Islet of Langerhans (tissue), 1 donor: ENCODE measurements around the gene ZC3H10.

Experiments used
- FAIRE-seq: peaks from one replicate; lab custom pipeline; 2011; peaks lifted over from hg19 to GRCh38; lab: Jason Lieb, UNC

Gene ZC3H10

DNA sequence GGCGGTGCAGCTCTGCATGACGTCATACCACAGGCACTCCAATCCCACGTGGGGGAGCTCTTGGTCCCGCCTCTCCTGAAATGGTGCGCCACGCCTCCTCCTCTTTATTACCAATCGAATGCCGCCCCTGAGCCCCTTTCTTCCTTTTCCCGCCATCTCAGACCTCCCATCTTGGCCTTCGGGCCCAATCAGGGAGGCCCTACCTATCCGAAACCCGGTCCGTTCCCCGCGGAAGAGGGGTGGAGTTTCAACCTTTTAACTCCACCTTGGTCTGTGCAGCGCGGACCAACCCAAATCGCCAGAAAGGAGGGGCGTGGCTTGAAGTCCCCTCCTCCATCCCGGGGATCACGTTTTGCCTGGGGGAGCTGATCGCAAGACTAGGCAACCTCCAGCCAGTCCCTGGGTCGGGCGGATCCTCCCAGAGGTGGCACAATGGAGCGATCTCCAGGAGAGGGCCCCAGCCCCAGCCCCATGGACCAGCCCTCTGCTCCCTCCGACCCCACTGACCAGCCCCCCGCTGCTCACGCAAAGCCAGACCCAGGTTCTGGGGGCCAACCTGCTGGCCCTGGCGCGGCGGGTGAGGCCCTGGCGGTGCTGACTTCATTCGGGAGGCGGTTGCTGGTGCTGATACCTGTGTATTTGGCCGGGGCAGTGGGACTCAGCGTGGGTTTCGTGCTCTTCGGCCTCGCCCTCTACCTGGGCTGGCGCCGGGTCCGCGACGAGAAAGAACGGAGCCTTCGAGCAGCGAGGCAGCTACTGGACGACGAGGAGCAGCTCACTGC lies 10.0 kb downstream of the ZC3H10 start, which contains the start of gene ESYT1:
Gene ESYT1 (plus strand): TSS at position 380 of the 782 bp plus-strand sequence. CDS start 53 bp downstream, at position 433.
- peak; percentile 65 for FAIRE-seq

DNA sequence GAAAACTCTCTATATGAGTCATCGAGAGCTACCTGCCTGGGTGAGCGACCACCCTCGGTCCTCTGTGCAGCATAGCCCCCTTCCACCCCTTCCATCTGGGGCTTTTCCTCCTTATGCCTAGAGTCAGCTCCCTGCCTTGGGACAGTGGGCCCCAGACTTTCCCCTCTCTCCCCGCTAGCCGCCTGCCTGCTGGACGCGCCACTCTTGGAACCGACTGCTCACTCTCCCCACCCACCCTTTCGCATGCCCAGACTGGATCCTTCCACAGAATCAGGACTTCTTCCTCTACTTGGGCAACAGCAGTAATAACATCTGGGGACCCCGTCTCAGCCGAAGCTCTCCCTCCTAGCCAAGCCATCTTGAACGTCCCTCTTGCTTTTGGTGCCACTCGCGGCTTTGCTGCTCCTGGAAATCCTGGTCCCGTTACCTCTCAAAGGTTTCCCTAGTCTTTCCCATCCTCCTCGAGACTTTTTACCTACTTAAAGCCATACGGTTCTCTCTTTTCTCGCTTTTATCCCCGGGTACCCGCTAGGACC lies 10.7 kb downstream of the ZC3H10 start:
- FAIRE-seq, result no peak

DNA sequence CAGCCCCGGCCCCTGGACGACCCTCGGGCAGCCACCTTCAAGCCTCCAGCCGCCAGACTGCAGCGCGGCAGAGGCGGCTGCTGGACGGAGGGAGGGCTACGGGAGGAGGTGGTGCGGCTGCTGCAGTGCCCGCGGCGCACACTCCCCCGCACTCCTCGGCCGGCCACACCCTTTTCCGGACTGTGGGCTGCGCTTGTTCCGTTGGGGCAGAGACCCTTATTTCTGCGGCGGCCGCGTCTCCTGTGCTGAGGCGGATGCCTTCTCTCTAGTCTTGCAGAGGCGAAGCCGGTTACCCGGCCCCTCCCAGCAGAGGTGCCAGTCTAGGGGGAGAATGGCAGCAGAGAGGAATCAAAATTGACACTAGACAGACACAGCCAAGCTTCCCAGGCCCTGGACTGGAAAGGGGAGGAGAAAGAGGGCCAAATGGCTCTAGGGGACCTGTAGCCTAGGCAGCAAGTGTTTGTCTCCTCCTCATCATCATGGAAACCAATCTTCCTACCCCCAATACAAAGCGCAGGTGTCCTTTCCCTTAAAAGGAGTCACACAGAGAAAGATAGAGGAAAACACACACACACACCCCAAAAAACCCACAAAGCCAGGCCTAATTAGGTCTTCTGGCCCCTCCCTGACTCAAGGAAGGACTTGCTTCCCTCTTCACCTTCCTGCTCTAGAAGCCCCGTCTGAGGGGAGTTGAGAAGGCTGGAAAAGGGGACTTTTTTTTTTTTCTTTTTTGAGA lies 11.3 kb downstream of the ZC3H10 start:
- FAIRE-seq, result no peak

DNA sequence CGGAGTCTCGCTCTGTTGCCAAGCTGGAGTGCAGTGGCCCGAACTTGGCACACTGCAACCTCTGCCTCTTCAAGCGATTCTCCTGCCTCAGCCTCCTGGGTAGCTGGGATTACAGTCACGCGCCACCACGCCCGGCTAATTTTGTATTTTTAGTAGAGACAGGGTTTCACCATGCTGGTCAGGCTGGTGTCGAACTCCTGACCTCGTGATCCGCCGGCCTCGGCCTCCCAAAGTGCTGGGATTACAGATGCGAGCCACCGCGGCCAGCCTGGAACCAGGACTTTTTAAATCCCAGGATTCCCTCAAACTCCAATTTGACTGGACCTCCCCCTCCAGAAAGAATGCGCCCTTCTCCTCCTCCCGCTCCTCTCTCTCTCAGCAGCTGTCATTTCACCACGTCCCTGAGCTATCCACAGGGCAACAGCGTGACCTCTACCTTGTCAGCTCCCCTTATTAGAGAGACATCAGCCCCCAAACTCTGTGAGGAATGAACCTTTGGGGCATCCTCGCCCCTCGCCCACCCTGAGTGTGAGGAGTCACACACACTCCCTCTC lies 12.0 kb downstream of the ZC3H10 start:
- FAIRE-seq, result no peak

DNA sequence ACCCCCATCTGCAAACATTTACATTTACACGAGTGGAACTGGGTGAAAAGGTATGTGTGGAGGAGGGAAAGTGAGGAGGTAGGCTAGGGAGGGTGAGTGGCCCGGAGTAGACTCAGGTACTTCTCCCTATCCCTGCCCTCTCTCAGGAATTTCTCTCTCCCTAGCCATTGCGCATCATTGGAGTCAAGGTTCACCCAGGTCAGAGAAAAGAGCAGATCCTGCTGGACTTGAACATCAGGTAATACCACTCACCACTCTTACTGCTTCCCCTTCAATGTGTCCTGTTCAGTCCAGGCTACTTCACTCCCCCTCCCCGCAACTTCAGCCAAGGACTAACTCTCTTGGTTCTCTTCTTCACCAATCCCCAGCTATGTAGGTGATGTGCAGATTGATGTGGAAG lies 12.8 kb downstream of the ZC3H10 start:
- FAIRE-seq, result no peak

DNA sequence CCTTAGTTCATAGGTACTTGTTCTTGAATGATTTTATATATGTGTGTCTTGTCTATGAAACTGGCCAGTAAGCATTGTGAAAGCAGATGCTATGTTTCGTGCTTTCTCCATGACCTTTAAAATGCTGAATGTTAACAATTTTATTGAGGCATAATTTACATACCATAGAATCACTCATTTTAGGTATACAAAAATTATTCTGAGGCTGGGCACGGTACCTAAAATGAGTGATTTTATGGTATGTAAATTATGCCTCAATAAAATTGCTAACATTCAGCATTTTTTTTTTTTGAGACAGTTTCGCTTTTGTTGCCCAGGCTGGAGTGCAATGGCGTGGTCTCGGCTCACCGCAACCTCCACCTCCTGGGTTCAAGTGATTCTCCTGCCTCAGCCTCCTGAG lies 16.8 kb downstream of the ZC3H10 start:
- no peak for FAIRE-seq

DNA sequence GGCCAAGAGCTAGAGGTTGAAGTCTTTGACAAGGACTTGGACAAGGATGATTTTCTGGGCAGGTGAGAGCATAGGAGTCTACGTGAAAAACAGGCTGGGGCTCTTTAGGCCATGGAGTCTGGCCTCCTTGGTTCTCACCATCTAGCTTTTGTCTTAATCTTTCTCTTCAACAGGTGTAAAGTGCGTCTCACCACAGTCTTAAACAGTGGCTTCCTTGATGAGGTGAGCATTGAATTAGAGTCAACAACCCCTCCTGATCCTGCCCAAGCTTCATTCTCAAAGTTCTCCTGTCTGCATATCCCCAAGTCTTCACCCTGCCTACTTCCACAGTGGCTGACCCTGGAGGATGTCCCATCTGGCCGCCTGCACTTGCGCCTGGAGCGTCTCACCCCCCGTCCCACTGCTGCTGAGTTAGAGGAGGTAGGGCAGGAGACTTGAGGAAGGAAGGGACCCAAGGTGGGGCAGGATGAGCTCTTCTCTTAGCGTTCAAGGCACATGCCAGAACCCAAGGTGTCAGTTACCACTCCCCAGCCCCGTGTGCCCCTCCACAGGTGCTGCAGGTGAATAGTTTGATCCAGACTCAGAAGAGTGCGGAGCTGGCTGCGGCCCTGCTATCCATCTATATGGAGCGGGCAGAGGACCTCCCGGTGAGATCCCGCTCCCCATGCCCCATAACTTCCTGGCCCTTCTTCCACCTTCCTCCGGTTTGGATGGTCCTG lies 19.9 kb downstream of the ZC3H10 start:
- FAIRE-seq, result no peak

DNA sequence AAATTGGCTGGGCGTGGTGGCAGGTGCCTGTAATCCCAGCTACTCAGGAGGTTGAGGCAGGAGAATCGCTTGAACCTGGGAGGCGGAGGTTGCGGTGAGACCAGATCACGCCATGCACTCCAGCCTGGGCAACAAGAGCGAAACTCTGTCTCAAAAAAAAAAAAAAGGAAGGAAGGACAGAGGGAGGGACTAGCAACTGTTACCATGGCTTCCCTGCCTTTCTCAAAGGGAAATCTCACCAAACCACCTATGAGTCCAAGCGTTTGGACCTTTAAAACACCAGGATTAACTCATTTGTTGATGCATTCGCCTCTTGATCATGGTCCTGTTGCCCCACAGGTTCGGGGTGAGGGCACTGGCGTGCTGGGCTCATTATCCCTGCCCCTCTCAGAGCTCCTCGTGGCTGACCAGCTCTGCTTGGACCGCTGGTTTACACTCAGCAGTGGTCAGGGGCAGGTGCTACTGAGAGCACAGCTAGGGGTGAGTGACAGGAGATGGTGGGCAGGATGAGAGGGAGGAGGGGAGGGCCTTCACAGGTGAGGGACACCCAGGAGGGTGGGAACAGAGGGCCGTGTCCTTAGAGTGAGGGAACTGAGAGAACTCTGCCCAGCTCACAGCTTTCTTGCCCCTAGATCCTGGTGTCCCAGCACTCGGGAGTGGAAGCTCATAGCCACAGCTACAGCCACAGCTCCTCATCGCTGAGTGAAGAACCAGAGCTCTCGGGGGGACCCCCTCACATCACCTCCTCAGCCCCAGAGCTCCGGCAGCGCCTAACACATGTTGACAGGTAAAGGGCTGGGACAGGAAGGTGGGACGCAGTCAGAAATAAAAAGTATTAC lies 24.1 kb downstream of the ZC3H10 start:
- no peak for FAIRE-seq

DNA sequence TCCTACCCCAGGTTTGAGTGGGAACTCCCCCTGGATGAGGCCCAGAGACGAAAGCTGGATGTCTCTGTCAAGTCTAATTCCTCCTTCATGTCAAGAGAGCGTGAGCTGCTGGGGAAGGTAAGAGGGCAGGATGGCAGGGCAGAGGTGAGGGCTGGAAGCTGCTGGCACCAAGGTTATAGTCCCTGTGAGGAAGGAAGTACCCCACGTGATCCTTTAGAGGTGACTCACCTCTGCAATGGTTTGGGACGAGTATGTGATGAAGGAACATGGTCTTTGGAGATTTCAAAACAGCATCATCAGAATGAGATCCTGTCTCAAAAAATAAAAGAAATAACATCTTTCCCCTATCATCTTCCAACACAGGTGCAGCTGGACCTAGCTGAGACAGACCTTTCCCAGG lies 25.2 kb downstream of the ZC3H10 start:
- no peak for FAIRE-seq

DNA sequence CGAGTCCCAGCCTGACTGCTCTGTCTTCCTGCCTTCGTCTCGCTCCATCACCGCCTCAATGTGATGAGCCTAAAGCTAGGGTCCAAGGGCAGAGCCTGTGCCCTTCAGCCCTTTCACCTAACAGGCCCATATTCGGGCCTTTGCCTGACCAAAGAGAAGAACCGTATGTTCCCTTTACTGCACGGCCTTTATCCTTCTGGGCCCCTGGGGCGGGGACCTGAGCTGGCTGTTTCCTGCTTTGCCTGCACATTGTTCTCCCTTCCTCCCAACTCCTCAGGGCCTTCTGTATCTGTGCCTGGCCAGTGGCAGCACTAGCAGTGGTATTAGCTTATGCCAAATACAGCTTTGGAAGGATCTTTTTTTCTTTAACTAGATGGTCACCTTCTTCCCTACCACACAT lies 25.8 kb downstream of the ZC3H10 start:
- no peak for FAIRE-seq

DNA sequence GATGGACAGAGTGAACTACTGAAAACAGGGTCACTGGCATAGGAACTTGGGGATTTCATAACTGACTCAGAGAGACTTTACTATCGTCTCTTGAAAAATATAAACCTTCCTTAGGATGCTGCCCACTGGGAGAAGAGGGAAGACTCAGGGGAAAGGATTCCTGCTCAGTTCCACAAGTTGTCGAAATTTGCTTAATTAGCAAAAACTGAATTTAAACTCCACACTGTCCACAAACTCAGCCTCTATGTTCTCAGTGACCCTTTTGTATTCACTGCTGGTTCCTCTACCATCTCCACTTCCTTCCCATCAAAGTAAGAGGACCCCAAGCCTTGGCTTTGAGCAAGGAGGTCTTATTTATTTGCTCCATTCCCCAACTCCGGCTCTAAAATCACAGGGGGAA lies 27.2 kb downstream of the ZC3H10 start:
- FAIRE-seq, result no peak

DNA sequence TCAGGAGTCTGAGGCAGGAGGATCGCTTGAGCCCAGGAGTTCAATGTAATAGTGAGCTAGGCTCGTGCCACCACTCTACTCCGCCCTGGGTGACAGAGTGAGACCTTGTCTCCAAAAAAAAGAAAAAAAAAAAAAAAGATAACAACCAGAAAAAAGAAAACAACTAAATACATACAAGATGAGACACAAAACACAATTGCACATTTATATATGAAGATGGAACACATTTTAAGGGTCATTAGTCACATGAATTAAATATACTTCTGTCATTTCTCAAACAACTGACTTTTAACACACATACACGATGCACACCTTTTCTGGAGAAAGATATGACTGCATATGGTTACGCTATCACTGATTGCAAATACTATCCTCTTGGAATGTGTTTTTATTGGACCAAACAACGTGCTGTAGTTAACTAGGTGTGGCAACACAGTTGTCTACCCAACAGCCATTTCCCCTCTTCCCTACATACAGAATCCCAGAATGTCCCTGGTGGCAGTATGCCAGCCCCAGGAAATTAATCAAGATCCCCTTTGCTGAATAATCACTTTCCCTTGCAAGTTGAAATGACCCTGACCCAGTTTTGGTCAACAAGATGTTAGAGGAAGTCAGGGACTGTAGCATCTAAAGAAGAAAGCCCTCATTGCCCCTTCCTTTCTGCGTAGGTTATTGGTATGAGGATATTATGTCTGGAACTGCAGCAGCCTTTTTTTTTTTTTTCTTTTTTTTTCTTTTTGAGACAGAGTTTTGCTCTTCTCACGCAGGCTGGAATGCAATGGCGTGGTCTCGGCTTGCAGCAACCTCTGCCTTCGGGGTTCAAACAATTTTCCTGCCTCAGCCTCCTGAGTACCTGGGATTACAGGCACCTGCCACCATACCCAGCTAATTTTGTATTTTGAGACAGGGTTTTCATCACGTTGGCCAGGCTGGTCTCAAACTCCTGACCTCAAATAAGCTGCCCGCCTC lies 28.7 kb downstream of the ZC3H10 start:
- no peak for FAIRE-seq

DNA sequence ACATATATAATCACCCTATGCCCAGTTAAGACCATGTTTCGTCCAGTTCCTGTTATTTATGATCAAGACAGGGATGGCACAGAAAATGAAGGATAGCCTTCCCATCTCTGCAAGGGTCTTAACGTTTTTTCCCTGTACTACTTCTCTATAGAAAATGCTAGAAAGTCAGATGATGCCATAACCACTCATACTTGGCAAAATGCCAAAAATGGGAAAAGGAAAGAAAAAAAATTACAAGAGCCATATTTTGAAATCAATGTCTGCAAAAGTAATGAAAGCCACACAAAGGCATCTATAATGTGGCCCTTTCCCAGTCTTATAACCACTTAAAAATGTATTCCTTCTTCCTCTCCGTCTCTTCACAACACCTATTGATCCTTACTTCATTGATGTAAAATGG lies 32.5 kb downstream of the ZC3H10 start:
- peak; percentile 13 for FAIRE-seq

DNA sequence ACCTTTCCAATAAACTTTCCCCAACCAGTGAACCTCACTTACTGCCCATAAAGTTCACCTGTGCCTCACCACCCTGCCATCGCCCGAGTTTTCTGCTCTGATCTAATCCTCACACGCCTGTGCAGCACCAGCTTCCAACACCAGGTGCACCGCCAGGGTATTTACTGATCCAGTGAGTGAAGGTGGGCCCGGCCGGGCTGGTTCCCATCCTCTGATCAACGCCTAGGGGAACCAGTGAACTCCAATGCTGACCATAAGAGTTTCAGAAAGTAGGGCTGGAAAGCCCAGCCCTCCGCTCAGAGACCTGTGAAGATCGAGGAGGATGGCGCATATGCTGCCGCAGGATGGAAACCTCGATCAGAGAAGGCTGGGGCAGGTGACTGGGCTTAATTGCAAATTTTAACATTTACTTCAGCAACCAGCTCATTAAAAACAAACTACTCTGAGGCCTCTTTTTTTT lies 33.6 kb downstream of the ZC3H10 start:
- FAIRE-seq, result no peak

DNA sequence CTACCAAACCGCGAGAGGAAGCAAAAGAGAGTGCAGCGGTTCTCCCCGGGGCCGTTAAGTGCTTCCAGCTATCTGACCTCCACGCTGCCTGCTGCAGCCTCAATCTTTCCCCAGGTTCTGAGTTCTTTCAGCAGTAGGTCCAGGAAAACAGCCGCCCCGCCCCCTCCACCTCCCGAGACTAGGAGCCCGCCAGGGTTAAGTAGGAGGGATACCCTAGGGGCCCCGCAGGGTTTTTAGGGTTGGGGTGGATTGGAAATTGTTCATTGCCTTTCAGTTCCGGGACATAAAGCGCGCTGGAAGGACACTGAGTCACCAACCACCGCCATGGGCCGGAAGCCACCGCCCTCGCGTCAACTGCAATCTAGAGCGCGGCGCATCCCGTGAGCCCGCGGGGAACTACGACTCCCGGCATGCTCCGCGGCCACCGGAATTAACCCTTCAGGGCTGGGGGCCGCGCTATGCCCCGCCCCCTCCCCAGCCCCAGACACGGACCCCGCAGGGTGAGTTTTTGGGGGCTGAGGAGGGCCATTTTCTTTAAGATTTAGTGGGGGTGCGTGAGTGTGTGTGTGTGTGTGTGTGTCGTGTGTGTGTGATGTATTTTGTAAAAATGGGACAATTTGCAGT lies 34.2 kb downstream of the ZC3H10 start, which contains the start of gene MYL6B:
Gene MYL6B (plus strand): TSS at position 456 of the 624 bp plus-strand sequence. CDS start 1,332 bp downstream, outside the sequence.
- no peak for FAIRE-seq

DNA sequence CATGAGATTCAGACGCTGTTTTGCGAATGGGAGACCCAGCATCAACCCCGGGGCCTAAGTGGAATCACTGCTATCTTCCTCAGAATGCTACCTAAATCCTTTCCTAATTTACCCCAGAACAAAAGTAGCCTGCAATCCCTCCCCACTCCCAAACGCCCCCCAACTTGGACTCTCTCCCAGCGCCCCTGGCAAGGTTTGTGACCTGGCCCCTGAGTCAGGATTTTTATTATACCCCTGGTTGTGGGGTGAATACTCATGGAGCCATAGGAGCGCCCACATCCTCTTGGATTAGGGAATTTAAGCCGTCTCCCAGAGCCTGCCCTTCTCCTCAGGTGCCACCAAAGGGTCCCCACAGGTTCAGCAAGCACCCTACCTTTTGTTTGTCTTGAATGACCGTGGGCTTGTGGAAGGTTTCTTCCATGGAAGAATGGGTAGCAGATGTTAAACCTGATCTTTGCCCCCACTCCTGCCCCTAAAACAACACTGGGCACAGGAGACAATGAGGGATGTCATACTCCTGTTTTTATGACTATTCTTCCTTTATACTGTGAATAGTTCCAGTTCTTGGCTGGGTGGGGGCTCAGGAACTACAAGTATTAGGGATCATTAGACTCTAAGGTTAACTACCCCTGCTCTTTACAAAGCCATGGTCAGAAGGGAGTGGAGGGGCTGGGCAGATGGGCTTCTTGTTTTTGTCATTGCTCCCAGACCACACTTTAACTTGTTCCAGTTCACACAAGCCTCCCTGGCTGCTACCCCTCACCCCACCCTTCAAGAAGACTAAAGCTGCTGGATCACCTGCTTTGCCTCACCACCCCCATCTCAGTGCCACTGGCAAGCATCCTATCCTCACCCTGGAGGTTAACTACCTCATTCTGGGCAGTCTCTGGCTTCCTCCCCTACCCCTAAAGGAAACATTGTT lies 35.0 kb downstream of the ZC3H10 start:
- FAIRE-seq, result no peak

DNA sequence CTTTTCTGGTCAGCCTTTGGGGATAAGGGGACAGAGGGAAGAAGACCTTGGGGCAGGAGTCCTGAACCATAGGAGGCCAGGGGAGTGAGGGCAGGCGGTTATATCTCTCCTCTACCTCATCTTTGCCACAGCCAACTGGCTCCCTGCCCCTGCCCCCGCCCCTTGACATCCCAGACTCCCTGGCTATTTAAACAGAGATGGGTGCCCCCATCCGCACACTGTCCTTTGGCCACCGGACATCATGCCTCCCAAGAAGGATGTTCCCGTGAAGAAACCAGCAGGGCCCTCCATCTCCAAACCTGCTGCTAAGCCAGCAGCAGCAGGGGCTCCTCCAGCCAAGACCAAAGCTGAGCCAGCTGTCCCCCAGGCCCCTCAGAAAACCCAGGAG lies 35.6 kb downstream of the ZC3H10 start:
- no peak for FAIRE-seq

DNA sequence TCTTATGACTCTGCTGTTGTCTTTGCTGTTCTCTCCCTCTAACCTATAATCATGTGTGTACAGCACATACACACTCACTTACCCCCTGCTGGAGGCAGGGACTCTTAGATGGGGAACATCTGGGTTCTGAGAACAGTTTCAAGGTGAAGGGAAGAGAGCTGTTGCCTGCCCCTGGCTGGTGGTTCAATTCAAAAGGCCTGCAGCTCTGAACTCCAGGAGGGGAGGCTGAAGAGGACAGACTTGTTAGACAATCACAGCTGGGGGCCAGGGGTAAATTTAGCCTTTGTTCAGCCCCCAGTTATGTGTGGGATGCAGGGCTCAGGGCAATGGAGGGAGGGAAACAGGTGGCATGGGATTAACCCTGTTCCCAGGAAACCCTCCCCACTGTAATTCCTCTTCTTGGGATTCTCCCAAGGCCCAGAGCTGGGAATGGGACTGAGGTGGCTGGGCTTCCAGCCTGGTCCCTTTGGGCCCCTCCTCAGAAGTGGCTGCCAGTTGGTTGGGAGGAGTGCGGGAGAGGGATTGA lies 36.2 kb downstream of the ZC3H10 start:
- FAIRE-seq, result no peak
